COR-L47 (cell line): ENCODE results near the gene CFC1.
"Not testable (repeated sequence)": the region's sequence is repeated elsewhere in the genome, so short reads cannot be mapped to it uniquely, and the experiment has no call there.

Experiments
- DNase-seq: peaks from one replicate; lab custom pipeline; 2025; lab: John Stamatoyannopoulos, UW

The CFC1 gene

DNA sequence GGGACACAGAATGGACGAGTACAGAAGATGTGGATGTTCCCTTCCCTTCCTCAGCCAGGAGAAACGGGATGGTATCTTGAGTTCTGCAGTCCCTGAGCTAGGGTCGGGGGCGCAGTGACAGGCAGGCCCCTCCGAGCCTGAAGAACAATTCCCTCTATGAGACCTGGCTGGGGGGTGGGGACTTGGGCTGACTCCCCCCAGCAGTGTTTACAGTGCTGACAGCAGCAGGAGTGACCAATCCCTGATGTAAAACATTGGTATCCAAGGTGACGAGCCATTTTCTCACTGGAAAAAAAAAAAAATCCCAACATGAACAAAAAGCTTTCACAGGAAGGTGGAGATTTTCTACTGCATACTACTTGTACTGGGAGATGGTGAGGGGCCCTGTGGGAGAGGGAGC lies at the start of gene CFC1:
Gene CFC1, minus strand, starts transcription at position 183 of the 400 bp plus-strand sequence. CDS start 288 bp downstream, outside the sequence.
- DNase-seq, result not testable (repeated sequence)

DNA sequence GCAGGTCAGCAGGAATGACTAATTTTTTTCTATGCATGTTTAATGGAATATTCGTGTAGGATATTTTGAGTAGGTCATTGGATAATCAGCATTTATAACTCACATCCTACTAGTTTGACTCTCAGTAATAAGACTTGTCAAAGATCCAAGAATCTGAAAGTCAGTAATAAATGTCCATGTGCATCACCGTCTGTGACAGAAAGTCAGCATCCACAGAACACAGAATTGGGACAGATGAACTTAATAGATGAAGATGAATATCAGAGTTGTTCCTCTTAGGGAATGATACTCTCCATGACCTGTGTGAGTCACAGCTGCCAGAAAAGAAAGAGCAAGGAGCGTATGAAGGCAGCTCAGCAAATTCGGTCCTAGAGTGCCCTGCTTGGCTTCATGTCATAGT lies 42.3 kb upstream of the CFC1 start:
- not testable (repeated sequence) for DNase-seq

GRCh38 chr2:130638973-130639372 lies 39.6 kb upstream of the CFC1 start:
- DNase-seq, result not testable (repeated sequence)

GRCh38 chr2:130628784-130629475 lies 29.6 kb upstream of the CFC1 start:
- not testable (repeated sequence) for DNase-seq

DNA sequence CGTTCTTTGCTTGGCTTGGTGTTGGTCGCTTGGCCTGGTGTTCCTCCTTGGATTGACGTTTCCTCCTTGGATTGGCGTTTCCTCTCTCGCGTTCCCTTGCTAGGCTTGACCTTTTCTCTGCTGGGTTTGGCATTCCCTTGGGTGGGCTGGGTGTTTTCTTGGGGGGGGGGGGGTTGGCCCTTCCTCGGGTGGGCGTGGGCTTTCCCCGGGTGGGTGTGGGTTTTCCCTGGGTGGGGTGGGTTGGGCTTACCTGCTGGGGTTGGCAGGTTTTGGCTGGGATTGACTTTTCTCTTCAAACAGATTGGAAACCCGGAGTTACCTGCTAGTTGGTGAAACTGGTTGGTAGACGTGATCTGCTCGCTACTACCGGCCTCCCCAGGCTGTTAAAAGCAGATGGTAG lies 11.8 kb upstream of the CFC1 start, which contains the start of gene POTEJ:
Gene POTEJ, plus strand, starts transcription at position 301 of the 400 bp plus-strand sequence. Its CDS starts 93 bp downstream, at position 394.
- DNase-seq, result not testable (repeated sequence)

DNA sequence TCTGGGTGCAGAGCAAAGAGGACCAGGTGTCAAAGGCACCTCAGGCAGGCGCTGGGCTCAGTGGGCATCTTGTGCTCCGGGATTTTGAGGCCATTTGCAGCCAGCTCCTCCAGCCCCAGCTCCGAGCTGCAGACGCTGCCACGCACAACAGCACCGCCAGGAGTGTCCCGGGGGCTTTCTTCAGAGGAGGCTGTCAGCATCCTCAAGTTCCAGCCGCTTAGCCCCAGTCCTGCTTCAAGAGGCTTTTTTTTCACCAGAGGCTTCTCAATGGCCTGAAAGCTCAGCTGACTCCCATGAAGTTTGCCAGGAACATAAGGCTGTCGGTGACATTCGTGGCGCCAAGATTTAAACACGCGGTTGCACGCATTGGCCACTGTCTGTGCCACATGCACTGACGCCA lies 11.1 kb upstream of the CFC1 start:
- DNase-seq, result not testable (repeated sequence)

DNA sequence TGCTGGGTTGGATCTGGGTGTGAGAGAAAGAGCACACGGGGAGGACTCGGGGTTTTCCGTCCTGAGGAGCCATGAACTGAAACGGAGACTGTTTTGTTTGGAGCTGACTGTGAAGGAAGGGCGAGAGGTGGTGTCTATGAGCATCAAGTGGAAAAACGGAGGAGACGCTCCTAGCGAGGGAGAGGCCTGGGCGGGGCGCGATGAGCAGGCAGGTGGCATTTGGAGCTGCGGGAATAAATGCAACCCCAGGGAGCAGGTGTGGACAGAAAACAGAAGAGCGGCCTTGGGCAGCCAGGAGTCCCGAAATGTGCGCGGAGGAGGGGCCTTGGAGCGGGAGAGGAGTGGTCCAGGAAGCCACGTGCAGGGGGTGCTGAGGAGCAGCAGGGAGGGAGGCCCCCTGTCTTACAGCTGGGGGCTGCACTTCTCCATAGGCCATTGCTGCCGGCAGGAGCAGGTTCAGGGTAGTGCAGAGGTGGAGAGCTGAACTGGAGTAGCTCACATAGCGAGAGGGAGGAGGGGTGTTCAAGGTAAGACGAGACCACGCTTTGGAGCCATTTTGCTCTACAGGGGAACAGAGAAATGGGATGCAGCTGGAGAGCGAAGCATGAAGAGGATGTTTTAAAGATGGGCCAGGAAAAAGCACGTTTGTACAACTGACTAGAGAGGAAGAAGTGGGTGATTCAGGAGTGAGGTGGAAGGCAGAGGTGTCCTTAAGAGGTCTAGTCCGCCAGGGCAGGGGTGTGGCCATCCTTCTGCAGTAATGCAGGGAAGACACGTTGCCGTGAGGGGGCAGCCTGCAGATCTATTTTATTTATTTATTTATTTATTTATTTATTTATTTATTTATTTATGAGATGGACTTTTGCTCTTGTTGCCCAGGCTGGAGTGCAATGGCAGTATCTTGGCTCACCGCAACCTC lies 9.9 kb upstream of the CFC1 start:
- DNase-seq, result not testable (repeated sequence)

DNA sequence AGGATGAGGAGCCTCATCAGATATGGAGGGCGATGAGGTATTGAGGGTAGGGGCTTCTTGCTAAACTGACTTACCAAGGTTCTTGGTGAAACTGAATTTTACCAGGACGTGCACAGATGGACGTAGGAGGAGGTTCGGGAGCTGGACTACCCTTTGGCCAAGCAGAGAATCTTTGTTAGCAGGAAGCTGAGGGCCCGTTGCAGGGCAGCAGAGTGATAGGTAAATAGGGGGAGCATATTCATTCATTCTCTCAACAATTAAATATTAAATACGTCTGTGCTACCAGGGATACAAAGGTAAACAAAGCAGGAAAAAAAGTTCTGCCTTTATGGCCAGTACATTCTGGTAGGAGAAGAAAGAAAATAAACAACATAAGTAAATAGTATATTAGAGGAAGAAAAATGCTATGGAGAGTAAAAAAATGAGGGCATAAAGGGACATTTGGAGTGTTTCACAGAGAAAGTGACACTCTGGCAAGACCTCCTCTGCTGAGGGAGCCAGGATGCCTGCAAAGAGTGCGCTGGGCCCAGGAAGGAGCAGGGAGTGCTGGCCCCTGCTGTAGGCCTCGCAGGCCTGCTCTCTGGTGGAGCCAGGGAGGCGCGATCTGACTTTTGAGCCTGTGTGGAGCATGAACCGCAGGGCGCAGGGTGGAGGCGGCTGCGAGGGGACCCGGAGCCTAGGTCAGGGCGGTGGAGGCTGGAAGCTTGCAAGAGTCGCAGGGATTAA lies 9.1 kb upstream of the CFC1 start:
- not testable (repeated sequence) for DNase-seq

GRCh38 chr2:130601648-130602302 lies 2.4 kb upstream of the CFC1 start:
- DNase-seq, result not testable (repeated sequence)

DNA sequence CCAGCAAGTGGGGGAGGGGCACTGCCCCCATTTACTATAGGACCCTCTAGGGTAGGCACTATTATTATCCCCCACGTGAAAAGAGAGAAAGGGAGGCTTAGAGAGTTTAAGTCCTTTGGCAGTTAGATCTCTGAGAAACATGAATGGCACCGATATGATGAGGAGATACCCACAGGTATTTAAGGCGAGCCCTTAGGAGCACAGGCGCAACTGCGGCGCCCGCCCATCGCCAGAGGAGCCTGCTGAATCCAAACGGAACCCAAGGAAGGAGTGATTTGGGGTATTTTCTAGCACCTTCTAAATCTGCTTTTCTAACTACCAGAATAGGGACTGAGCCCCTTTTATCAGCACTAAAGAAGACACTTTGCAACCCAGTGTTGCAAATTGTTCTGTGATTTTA lies 551 bp upstream of the CFC1 start:
- DNase-seq, result not testable (repeated sequence)

GRCh38 chr2:130598463-130598862 lies 912 bp downstream of the CFC1 start:
- DNase-seq, result not testable (repeated sequence)

- not testable (repeated sequence) for DNase-seq
Measured at GRCh38 chr2:130597994-130598393, 1.4 kb downstream of the CFC1 start.

GRCh38 chr2:130596757-130597156 lies 2.6 kb downstream of the CFC1 start:
- not testable (repeated sequence) for DNase-seq

- DNase-seq, result not testable (repeated sequence)
Measured at GRCh38 chr2:130594011-130594410, 5.4 kb downstream of the CFC1 start.

GRCh38 chr2:130592791-130593414 lies 6.5 kb downstream of the CFC1 start:
- DNase-seq, result not testable (repeated sequence)

- not testable (repeated sequence) for DNase-seq
Measured at GRCh38 chr2:130590842-130591359, 8.5 kb downstream of the CFC1 start.

- not testable (repeated sequence) for DNase-seq
Measured at GRCh38 chr2:130590170-130590841, 9.1 kb downstream of the CFC1 start.

DNA sequence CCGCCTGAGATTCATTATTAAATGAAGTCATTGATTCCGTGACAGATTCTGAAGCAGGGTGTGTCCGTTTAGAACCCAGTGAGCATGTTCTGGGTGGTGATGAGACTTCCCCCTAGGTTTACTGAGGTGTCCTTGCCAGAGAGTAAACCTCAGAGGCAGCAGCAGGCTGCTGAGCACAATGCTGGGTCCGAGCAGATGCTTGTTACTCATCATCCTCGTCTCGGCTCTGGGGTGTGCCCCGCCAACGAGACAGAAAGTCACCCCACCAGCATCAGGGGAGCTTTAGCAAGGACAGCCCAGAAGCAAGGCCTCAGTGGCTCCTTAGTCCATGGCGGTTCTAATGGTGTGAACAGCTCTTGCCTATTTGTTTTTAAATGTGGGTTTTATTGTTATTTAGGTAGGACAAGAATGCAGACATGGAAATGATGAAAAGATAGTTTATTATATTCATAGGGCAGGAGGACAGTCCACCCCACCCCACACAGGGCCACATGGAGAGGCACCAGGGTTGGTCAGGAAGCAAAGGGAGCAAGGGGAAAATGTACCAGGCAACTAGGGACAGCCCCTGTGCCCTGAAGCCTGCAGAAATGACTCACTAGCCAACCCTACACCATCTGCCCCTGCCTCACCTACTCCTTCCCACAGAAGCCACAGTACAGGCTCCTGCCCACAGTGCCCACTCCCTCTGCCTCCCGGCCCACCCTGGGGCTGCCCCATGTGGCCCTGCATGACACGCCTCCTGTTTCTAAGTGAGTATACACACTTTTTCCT lies 10.5 kb downstream of the CFC1 start:
- not testable (repeated sequence) for DNase-seq

GRCh38 chr2:130584726-130585125 lies 14.6 kb downstream of the CFC1 start:
- DNase-seq, result not testable (repeated sequence)
